ENCODE results near the gene LOX.

Gene LOX

GRCh38 chr5:122078116-122079110, at the start of gene LOX:
LOX (minus strand) TSS chr5:122078259; CDS start chr5:122077985, 274 bp downstream.
- in situ Hi-C loops (cut with HindIII; ENCODE audit: low pct_ligation_motif_present, low pct_unique_long_range_greater_than_20kb, low sequenced_read_pairs) = no loop called here
- DNase-seq = peak; percentile 84

GRCh38 chr5:122126756-122127321, 48.8 kb upstream of the LOX start:
- in situ Hi-C loops (cut with HindIII; ENCODE audit: low pct_ligation_motif_present, low pct_unique_long_range_greater_than_20kb, low sequenced_read_pairs) = no loop called here
- DNase-seq = no peak

GRCh38 chr5:122126177-122126755, 48.2 kb upstream of the LOX start:
- no peak for DNase-seq
- in situ Hi-C loops (cut with HindIII; ENCODE audit: low pct_ligation_motif_present, low pct_unique_long_range_greater_than_20kb, low sequenced_read_pairs) = no loop called here

- no peak for DNase-seq
- in situ Hi-C loops (cut with HindIII; ENCODE audit: low pct_ligation_motif_present, low pct_unique_long_range_greater_than_20kb, low sequenced_read_pairs) = no loop called here
These were observed 46.7 kb upstream of the LOX start for GRCh38 chr5:122124766-122125165.

GRCh38 chr5:122121479-122122465, 43.7 kb upstream of the LOX start:
- no peak for DNase-seq
- in situ Hi-C loops (cut with HindIII; ENCODE audit: low pct_ligation_motif_present, low pct_unique_long_range_greater_than_20kb, low sequenced_read_pairs) = no loop called here

GRCh38 chr5:122120957-122121356, 42.9 kb upstream of the LOX start:
- no peak for DNase-seq
- in situ Hi-C loops (cut with HindIII; ENCODE audit: low pct_ligation_motif_present, low pct_unique_long_range_greater_than_20kb, low sequenced_read_pairs) = no loop called here

GRCh38 chr5:122120493-122120892, 42.4 kb upstream of the LOX start:
- in situ Hi-C loops (cut with HindIII; ENCODE audit: low pct_ligation_motif_present, low pct_unique_long_range_greater_than_20kb, low sequenced_read_pairs) = no loop called here
- no peak for DNase-seq

- DNase-seq = no peak
- in situ Hi-C loops (cut with HindIII; ENCODE audit: low pct_ligation_motif_present, low pct_unique_long_range_greater_than_20kb, low sequenced_read_pairs) = no loop called here
These were observed 41.1 kb upstream of the LOX start for GRCh38 chr5:122119205-122119604.

GRCh38 chr5:122118356-122118948, 40.4 kb upstream of the LOX start:
- DNase-seq = no peak
- in situ Hi-C loops (cut with HindIII; ENCODE audit: low pct_ligation_motif_present, low pct_unique_long_range_greater_than_20kb, low sequenced_read_pairs) = no loop called here

GRCh38 chr5:122114501-122114900, 36.4 kb upstream of the LOX start:
- DNase-seq = no peak

GRCh38 chr5:122112733-122113558, 34.9 kb upstream of the LOX start:
- in situ Hi-C loops (cut with HindIII; ENCODE audit: low pct_ligation_motif_present, low pct_unique_long_range_greater_than_20kb, low sequenced_read_pairs) = no loop called here
- DNase-seq = no peak

More at GRCh38 chr5:122114501-122114900, 36.4 kb upstream of the LOX start:
- in situ Hi-C loops (cut with HindIII; ENCODE audit: low pct_ligation_motif_present, low pct_unique_long_range_greater_than_20kb, low sequenced_read_pairs) = no loop called here

GRCh38 chr5:122112063-122112462, 34.0 kb upstream of the LOX start:
- in situ Hi-C loops (cut with HindIII; ENCODE audit: low pct_ligation_motif_present, low pct_unique_long_range_greater_than_20kb, low sequenced_read_pairs) = no loop called here
- DNase-seq = no peak

GRCh38 chr5:122111460-122111859, 33.4 kb upstream of the LOX start:
- in situ Hi-C loops (cut with HindIII; ENCODE audit: low pct_ligation_motif_present, low pct_unique_long_range_greater_than_20kb, low sequenced_read_pairs) = no loop called here
- DNase-seq = no peak

GRCh38 chr5:122110987-122111386, 32.9 kb upstream of the LOX start:
- no peak for DNase-seq
- in situ Hi-C loops (cut with HindIII; ENCODE audit: low pct_ligation_motif_present, low pct_unique_long_range_greater_than_20kb, low sequenced_read_pairs) = no loop called here

GRCh38 chr5:122107016-122107415, 29.0 kb upstream of the LOX start:
- in situ Hi-C loops (cut with HindIII; ENCODE audit: low pct_ligation_motif_present, low pct_unique_long_range_greater_than_20kb, low sequenced_read_pairs) = no loop called here
- no peak for DNase-seq

- DNase-seq = no peak
- in situ Hi-C loops (cut with HindIII; ENCODE audit: low pct_ligation_motif_present, low pct_unique_long_range_greater_than_20kb, low sequenced_read_pairs) = no loop called here
These were observed 27.9 kb upstream of the LOX start for GRCh38 chr5:122105909-122106308.

GRCh38 chr5:122102825-122103224, 24.8 kb upstream of the LOX start:
- DNase-seq = peak; percentile 37
- in situ Hi-C loops (cut with HindIII; ENCODE audit: low pct_ligation_motif_present, low pct_unique_long_range_greater_than_20kb, low sequenced_read_pairs) = no loop called here
